Measurements from ENCODE around the gene KCNT1. TPM values are rescaled to one million over a fixed set of nuclear protein-coding genes. Genes with fewer than 3 reads are reported as not detected.

The KCNT1 gene
- total RNA-seq, 2 donors from 2014 or later, result not detected

DNA sequence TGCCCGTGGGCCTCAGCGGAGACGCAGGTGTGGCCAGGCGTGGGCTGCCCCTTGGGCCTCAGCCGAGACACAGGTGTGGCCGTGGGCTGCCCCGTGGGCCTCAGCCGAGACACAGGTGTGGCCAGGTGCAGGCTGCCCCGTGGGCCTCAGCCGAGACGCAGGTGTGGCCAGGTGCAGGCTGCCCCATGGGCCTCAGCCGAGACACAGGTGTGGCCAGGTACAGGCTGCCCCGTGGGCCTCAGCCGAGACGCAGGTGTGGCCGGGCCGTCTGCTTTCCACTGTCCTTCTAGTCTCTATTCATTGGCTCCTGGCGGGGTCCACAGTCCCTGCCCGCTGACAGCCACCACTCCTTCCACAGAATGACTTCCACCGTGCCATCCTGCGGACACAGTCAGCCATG, 56.1 kb downstream of the KCNT1 start:
- peaks cover 0 to 2% of the 10 kb centered on the region in 2 donors for H3K27me3 Mint-ChIP-seq
- peaks cover 0 to 3% of the 10 kb centered on the region in 2 donors for H3K4me1 Mint-ChIP-seq (ENCODE audit: low read depth in 2 of 2)
- no peaks in the 10 kb centered on the region for H3K9me3 Mint-ChIP-seq
- ATAC-seq (no peak), DNase-seq (ENCODE audit: low spot score) (no peak)
- H3K36me3 Mint-ChIP-seq, result no peaks in the 10 kb centered on the region
- H3K27ac Mint-ChIP-seq, result no peak overlapping the region
- H3K4me3 Mint-ChIP-seq, result no peak overlapping the region

- no peaks in the 10 kb centered on the region for H3K27me3 Mint-ChIP-seq
- no peak overlapping the region for H3K4me3 Mint-ChIP-seq
- ATAC-seq, result no peak
- H3K27ac Mint-ChIP-seq, result no peak overlapping the region
- no peak for DNase-seq (ENCODE audit: low spot score)
- H3K36me3 Mint-ChIP-seq, result no peaks in the 10 kb centered on the region
- H3K4me1 Mint-ChIP-seq (ENCODE audit: low read depth in 2 of 2), result peaks cover 0 to 3% of the 10 kb centered on the region in 2 donors
- H3K9me3 Mint-ChIP-seq, result no peaks in the 10 kb centered on the region
Observed at GRCh38 chr9:135758870-135759269, 56.9 kb downstream of the KCNT1 start.

GRCh38 chr9:135759676-135760300, 57.8 kb downstream of the KCNT1 start:
- Mint-ChIP-seq H3K36me3 (no peaks in the 10 kb centered on the region), H3K4me3 (no peak overlapping the region), H3K9me3 (no peaks in the 10 kb centered on the region), H3K4me1 (ENCODE audit: low read depth in 2 of 2) (peaks cover 0 to 3% of the 10 kb centered on the region in 2 donors), H3K27me3 (no peaks in the 10 kb centered on the region), H3K27ac (no peak overlapping the region)
- ATAC-seq, result no peak
- no peak for DNase-seq (ENCODE audit: low spot score)

DNA sequence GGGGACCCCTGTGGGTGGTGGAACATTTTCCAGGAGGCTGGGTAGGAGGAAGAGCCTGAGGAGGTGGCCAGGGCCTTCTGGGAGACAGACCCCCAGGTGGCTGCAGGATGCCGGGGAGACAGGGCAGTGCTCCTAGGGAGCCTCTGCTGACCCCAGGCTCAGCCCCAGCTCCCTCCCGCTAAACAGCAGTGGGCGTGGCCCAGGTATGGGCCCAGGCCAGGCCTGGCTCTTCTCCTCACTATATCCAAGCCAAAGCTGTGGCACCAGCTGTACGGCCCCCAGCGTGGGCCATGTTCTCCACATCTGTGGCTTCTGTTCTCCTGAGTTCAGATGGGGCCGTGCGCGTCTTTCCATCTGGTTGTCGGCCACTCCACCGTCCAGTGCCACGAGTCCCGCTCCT, 58.5 kb downstream of the KCNT1 start:
- ATAC-seq (no peak), DNase-seq (ENCODE audit: low spot score) (no peak)
- no peak overlapping the region for H3K27ac Mint-ChIP-seq
- H3K4me3 Mint-ChIP-seq, result no peak overlapping the region
- H3K4me1 Mint-ChIP-seq (ENCODE audit: low read depth in 2 of 2), result peaks cover 0 to 3% of the 10 kb centered on the region in 2 donors
- no peaks in the 10 kb centered on the region for H3K9me3 Mint-ChIP-seq
- no peaks in the 10 kb centered on the region for H3K36me3 Mint-ChIP-seq
- no peaks in the 10 kb centered on the region for H3K27me3 Mint-ChIP-seq

- no peak overlapping the region for H3K4me3 Mint-ChIP-seq
- ATAC-seq, result no peak
- peaks cover 0 to 3% of the 10 kb centered on the region in 2 donors for H3K4me1 Mint-ChIP-seq (ENCODE audit: low read depth in 2 of 2)
- H3K36me3 Mint-ChIP-seq, result no peaks in the 10 kb centered on the region
- no peaks in the 10 kb centered on the region for H3K9me3 Mint-ChIP-seq
- no peak overlapping the region for H3K27ac Mint-ChIP-seq
- no peaks in the 10 kb centered on the region for H3K27me3 Mint-ChIP-seq
- DNase-seq (ENCODE audit: low spot score), result no peak
Observed at GRCh38 chr9:135761150-135761844, 59.3 kb downstream of the KCNT1 start.

DNA sequence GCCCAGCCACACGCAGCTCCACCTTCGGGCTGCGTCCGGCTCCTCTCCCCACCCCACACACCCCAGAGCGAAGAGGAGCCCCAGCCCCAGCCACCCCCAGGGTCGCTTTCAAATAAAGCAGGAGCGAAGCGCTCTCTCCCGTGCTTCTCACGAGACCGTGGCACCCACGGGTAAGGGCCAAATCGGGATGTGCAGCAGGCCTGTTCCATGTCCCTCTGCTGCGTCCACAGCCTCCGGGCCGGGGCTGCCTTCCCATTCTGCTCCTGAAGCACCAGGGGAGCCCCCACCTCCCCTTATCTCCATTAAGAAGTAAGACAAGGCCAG, 59.8 kb downstream of the KCNT1 start:
- H3K27me3 Mint-ChIP-seq, result no peaks in the 10 kb centered on the region
- H3K9me3 Mint-ChIP-seq, result no peaks in the 10 kb centered on the region

DNA sequence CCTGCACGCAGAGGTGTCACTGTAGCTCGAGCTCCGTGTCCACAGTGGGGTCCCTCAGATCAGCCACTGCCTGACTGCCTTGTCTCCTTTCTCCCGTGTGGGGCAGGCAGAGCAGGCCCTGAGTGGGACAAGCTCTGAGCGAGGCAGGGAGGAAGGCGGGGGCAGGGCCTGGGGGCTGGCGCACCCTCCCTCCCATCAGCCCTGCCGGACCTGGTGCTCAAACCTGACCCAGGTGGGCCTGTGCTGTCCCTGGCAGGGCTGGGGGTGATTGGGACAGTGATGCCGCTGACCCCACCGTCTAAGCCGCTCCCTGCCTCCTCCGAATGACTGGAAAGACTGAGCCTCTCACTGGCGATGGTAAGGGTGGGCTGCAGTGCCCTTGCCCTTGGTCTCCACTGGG, 60.9 kb downstream of the KCNT1 start:
- no peaks in the 10 kb centered on the region for H3K9me3 Mint-ChIP-seq
- H3K27me3 Mint-ChIP-seq, result no peaks in the 10 kb centered on the region
- no peaks in the 10 kb centered on the region for H3K36me3 Mint-ChIP-seq
- DNase-seq (ENCODE audit: low spot score) (no peak), ATAC-seq (no peak)
- no peak overlapping the region for H3K27ac Mint-ChIP-seq
- peaks cover 0 to 3% of the 10 kb centered on the region in 2 donors for H3K4me1 Mint-ChIP-seq (ENCODE audit: low read depth in 2 of 2)
- no peak overlapping the region for H3K4me3 Mint-ChIP-seq

More for the DNA sequence above, 59.8 kb downstream of the KCNT1 start:
- DNase-seq (ENCODE audit: low spot score) (no peak), ATAC-seq (no peak)
- H3K27ac Mint-ChIP-seq, result no peak overlapping the region
- no peaks in the 10 kb centered on the region for H3K36me3 Mint-ChIP-seq
- H3K4me3 Mint-ChIP-seq, result no peak overlapping the region
- H3K4me1 Mint-ChIP-seq (ENCODE audit: low read depth in 2 of 2), result peaks cover 0 to 3% of the 10 kb centered on the region in 2 donors

DNA sequence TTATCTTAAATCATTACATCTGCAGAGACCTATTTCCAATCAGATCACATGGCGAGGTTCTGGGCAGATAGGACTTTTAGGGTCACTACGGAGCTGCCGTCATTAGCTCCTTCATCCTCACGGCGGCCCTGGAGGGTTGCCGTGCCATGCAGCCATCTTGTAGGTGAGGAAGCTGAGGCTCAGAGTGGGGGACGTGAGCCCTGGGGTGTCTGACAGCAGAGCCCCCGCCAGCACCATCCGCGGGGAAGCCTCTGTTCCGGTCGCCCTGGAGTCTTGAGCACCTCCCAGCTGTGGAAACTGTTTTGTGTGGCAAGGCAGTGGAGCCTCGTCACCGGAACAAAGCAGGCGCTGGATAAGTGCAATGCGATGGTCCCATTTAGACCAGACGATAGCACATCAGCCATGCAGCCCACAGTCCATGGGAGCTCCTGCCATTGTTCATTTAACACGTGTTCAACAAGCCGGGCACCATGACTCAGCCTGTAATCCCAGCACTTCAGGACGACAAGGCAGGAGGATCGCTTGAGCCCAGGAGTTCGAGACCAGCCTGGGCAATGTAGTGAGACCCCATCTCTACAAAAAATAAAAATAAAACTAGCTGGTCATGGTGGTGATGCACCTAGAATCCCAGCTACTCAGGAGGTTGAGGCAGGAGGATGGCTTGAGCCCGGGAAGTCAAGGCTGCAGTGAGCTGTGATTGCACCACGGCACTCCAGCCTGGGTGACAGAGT, 61.9 kb downstream of the KCNT1 start:
- no peak overlapping the region for H3K4me3 Mint-ChIP-seq
- peaks cover 1 to 5% of the 10 kb centered on the region in 2 donors for H3K4me1 Mint-ChIP-seq (ENCODE audit: low read depth in 2 of 2)

GRCh38 chr9:135764731-135765130, 62.7 kb downstream of the KCNT1 start:
- Mint-ChIP-seq H3K9me3 (no peaks in the 10 kb centered on the region), H3K27ac (no peak overlapping the region)

More for the DNA sequence above, 61.9 kb downstream of the KCNT1 start:
- Mint-ChIP-seq H3K27me3 (no peaks in the 10 kb centered on the region), H3K36me3 (no peaks in the 10 kb centered on the region), H3K9me3 (no peaks in the 10 kb centered on the region), H3K27ac (no peak overlapping the region)
- DNase-seq (ENCODE audit: low spot score), result no peak
- ATAC-seq, result no peak

DNA sequence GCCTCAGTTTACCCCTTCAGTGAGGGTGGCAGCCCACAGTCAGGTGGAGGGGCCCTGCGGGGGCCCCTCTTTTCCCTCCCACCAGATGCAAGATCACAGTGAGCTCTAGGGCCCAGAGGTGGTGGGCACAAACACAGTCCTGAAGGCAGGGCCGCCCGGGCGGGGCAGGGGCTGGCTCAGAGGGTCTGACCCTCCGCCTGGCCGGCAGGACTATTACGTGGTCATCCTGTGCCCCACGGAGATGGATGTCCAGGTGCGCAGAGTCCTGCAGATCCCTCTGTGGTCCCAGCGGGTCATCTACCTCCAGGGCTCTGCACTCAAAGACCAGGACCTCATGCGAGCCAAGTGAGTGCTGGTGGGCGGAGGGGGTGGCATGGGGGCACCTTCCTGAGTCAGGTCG, 63.4 kb downstream of the KCNT1 start:
- Mint-ChIP-seq H3K4me1 (ENCODE audit: low read depth in 2 of 2) (peaks cover 6 to 9% of the 10 kb centered on the region in 2 donors), H3K9me3 (no peaks in the 10 kb centered on the region), H3K4me3 (no peak overlapping the region), H3K36me3 (no peaks in the 10 kb centered on the region), H3K27ac (no peak overlapping the region), H3K27me3 (no peaks in the 10 kb centered on the region)
- no peak for ATAC-seq
- no peak for DNase-seq (ENCODE audit: low spot score)

More at GRCh38 chr9:135764731-135765130, 62.7 kb downstream of the KCNT1 start:
- no peaks in the 10 kb centered on the region for H3K36me3 Mint-ChIP-seq
- no peak for DNase-seq (ENCODE audit: low spot score)
- H3K4me3 Mint-ChIP-seq, result no peak overlapping the region
- ATAC-seq, result no peak
- H3K27me3 Mint-ChIP-seq, result no peaks in the 10 kb centered on the region
- peaks cover 6 to 9% of the 10 kb centered on the region in 2 donors for H3K4me1 Mint-ChIP-seq (ENCODE audit: low read depth in 2 of 2)

DNA sequence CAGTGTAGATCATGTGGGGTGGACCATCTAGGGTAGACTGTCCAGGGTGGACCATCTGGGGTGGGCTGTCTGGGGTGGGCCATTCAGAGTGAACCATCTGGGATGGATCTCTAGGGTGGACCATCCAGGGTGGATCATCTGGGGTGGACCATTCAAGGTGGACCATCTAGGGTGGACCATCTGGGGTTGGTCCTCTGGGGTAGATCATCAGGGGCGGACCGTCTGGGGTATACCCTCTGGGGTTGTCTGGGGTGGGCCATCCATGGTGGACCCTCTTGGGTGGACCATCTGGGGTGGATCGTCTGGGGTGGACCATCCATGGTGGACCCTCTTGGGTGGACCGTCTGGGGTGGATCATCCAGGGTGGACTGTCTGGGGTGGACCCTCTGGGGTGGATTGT, 64.3 kb downstream of the KCNT1 start:
- Mint-ChIP-seq H3K36me3 (no peaks in the 10 kb centered on the region), H3K4me1 (ENCODE audit: low read depth in 2 of 2) (peaks cover 6% of the 10 kb centered on the region in 2 donors), H3K4me3 (no peak overlapping the region), H3K27me3 (no peaks in the 10 kb centered on the region), H3K27ac (no peak overlapping the region), H3K9me3 (no peaks in the 10 kb centered on the region)
- DNase-seq (ENCODE audit: low spot score) (no peak), ATAC-seq (no peak)

- ATAC-seq, result no peak
- no peak overlapping the region for H3K4me3 Mint-ChIP-seq
- no peaks in the 10 kb centered on the region for H3K9me3 Mint-ChIP-seq
- peaks cover 6% of the 10 kb centered on the region in 2 donors for H3K4me1 Mint-ChIP-seq (ENCODE audit: low read depth in 2 of 2)
- H3K27ac Mint-ChIP-seq, result no peak overlapping the region
- no peak for DNase-seq (ENCODE audit: low spot score)
- no peaks in the 10 kb centered on the region for H3K36me3 Mint-ChIP-seq
- no peaks in the 10 kb centered on the region for H3K27me3 Mint-ChIP-seq
Observed at GRCh38 chr9:135766707-135767106, 64.7 kb downstream of the KCNT1 start.

GRCh38 chr9:135768516-135769218, 66.7 kb downstream of the KCNT1 start:
- Mint-ChIP-seq H3K36me3 (no peaks in the 10 kb centered on the region), H3K27me3 (no peaks in the 10 kb centered on the region), H3K27ac (no peak overlapping the region), H3K9me3 (no peaks in the 10 kb centered on the region), H3K4me3 (no peak overlapping the region), H3K4me1 (ENCODE audit: low read depth in 2 of 2) (peaks cover 6% of the 10 kb centered on the region in 2 donors)
- DNase-seq (ENCODE audit: low spot score) (no peak), ATAC-seq (no peak)

Data from natural killer cell treated with Interleukin-12 subunit alpha and Interleukin-12 subunit beta and Interleukin-15 and Interleukin-18, amount 100 ng/mL, for 72 hours (primary cell).